Measurements from ENCODE around the gene ASTN2.

ASTN2 gene

DNA sequence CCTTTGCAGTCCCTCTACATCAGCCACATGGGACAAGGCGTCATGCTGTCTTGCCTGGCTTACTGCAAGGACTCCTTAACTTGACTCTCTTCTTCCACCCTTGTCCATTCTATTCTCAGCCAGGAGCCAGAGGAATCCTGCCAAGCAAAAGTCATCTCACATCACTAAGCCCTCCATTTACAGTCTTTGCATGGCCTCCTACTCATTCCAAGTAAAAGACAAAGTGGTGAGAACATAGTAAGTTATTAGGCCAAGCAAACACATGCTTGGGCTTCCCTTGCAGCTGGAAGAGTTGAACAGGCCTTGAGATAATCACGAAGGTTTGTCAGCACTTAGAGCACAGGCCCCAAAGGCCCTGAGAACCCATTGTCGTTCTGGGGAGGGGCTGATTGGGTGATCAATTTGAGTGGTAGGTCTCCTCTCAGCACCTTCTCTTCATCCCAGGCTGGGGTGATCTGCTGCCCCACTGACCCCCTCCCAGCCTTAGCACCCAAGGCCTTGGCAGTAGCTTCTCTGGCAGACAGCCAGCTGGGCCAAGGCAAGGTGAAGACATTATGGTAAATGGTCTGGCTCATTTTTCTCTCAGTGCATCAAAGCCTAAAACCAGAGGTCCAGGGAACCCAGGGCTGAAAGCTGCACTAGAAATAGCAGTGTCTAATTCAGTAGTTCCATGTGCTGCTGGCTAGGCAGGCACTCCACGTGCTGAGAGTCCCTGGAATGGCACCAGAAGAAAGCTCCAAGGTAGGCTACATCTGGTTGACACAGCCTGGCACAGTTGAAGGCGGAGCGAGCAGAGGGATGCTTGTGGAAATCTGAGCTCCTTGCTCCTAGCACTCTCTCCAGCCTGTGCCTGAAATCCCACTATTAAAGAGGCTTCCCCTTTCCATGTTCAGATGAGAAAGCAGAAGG lies 121.4 kb downstream of the ASTN2 start:
- FAIRE-seq, result no peak

DNA sequence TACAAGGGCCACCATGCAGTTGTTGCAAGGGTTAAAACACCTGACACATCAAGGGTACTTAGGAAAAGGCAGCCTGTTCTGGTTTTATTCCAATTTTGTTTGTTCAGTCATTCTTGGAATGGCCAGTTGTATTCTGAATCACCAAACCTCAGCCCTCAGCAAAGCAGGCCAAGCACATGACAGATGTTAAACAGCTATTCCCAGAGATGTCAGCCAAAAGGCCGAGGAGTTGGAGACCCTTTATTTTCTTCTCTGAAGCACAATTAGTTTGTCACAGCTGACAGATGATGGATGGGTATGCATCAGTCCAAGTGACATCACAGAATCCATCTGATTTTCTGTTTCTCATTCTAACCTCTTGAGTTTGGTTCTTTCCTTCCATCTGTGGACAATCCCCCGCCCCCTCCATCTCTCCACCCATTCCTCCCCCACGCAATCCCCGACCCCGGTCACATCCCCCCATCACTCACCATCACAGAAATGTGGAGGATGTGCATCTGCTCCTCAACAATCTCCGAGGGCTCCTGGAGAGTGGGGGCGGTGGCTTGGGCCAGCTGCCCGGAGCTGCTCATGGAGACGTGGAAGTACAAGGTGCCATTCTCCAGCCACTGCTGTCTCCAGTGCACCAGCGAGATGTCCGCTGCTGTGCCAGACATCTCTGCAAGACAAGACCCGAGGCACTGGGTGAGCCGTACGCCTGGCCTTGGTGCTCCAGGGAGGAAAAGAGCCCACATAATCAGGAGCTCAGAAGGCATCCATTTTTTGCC lies 123.8 kb downstream of the ASTN2 start:
- FAIRE-seq, result no peak

DNA sequence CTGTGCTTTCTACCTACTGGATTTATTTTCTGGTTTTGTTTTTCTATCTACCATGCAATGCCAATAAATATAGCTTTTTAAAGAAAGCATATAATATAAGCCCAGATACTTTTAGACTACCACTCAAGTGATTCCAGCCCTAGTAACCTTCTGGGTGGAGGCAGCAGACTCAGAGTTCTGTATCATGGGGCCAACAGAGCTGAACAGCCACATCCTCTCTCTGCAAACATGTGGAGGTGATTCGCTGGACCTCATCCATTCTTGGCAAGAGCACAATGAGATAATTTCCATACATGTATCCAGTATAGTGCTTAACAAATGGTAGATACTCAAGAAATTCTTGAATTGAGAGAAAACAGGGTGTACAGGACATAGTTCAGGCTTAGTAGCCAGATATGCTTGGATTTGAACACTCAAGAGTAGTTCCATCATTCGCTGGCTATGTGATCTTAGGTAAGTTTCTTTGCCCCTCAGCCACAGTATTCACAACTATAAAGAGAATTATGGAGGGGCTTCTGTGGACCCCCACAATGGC lies 124.5 kb downstream of the ASTN2 start:
- no peak for FAIRE-seq

GRCh38 chr9:117286245-117286644 lies 128.6 kb downstream of the ASTN2 start:
- FAIRE-seq, result no peak

GRCh38 chr9:117284414-117284813 lies 130.4 kb downstream of the ASTN2 start:
- no peak for FAIRE-seq

DNA sequence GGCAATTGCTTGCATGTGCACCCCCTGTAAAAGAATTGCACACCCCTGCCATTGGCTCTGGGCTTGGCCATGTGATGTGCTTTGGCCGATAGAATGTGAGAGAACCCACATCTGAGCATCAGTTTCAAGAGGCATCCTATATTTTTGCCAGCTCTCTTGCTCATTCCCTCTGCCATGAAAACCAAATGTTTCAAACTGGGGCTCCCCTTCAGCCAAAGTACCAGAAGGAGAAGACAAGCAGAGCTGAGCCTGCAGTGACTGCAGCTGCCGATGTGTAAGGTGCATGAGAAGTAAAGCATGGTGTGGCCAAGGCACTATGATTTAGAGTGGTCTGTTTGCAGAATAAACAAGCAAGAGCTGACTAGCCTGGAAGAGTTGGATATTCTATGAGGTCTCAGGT lies 132.3 kb downstream of the ASTN2 start:
- FAIRE-seq, result no peak

GRCh38 chr9:117278471-117279035 lies 136.3 kb downstream of the ASTN2 start:
- FAIRE-seq, result no peak

GRCh38 chr9:117278020-117278419 lies 136.8 kb downstream of the ASTN2 start:
- FAIRE-seq, result no peak

GRCh38 chr9:117276444-117276843 lies 138.4 kb downstream of the ASTN2 start:
- FAIRE-seq, result no peak

DNA sequence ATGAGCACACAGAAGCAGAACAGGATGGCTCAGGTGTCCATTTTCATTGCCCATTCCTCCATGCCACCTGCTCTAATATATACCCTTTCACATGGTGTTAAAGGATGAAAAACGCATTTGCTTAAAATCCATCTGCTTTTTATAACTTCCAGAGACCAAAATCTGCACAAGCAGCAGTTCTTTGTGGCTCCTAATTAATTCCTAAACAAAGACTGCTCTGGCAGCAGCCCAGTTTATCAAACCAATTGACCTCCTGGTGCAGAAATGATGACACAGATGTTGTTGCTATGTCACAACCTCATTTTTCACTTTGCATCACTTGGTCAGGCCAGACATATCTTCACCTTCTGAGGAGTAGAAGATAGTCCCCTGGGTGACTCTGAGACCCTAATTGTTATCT lies 141.2 kb downstream of the ASTN2 start:
- FAIRE-seq, result no peak

DNA sequence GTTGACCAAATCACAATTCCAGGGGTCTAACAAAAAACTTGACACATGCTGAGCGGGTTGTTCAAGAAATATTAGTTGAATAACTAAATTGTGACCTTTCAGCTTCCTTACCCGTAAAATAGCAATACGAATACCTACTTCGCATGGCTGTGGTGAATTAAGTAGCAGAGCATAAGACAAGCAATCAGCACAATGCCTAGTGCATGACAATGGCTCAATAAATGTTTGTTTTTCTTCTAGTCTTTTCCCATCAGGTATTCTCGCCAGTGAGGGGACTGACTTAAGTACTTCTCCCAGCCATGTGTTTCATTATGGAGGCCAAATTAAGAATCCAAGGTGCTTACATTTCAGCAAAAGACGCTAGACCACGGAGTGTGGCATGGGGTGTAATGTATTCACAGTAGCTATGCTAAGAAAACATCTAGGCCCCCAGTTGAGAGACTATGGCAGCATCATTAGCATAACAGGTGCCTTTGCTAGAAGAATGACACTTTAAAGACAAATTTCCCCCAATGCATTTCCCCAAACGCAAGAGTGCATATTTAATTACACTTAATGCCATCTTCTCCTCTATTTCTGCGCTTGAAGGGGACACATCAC lies 145.9 kb downstream of the ASTN2 start:
- FAIRE-seq, result no peak

- FAIRE-seq, result no peak
These were observed 147.9 kb downstream of the ASTN2 start for GRCh38 chr9:117266855-117267497.

GRCh38 chr9:117265253-117265652 lies 149.6 kb downstream of the ASTN2 start:
- FAIRE-seq, result no peak

- no peak for FAIRE-seq
These were observed 156.5 kb downstream of the ASTN2 start for GRCh38 chr9:117258184-117258866.

- FAIRE-seq, result no peak
These were observed 161.6 kb downstream of the ASTN2 start for GRCh38 chr9:117253261-117253660.

DNA sequence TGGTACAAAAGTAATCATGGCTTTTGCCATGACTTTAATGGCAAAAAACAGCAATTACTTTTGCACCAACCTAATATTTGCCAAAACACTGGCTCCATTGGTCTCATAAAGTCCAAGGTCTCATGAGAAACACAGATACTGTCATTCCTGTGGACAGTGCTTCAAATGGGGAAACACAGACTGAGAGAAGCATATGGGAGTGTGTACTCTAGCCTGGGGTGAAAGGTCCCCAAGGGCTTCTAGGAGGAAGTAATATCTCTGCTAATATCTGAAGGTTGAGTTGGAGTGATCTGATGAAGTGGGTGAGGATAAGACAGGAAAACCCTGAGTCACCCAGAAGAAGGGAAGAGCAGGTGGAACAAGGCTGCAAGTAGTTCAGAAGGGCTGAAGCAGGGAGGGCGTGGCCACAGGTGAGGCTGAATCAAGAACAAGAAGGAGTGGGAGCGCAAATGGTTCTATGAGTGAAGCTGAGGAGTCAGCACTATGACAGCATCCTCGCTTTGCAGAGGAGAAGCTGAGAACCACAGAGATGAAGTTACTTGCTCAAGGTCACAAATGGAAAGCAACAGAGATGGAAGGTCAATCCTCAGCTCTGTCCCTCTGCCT lies 164.1 kb downstream of the ASTN2 start:
- no peak for FAIRE-seq

DNA sequence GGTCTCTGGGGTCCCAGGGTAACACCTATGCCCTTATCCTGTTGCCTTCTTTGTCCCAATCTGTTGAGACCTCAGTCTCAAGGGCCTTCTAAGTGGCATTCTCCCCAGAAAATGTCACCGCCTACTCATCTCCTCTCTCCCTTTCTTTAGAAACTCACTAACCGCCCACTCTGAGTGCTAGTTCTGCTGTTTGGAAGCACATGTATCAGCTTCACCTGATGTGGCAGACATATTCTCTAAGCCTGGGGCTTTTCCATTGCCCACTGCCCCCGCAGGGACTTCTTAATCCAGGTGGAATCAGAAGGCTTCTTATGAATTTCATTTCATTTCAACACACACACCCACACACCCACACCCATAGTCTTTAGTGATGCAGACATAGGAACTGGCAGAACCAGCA lies 165.1 kb downstream of the ASTN2 start:
- FAIRE-seq, result no peak

- FAIRE-seq, result no peak
These were observed 167.6 kb downstream of the ASTN2 start for GRCh38 chr9:117247266-117247665.

DNA sequence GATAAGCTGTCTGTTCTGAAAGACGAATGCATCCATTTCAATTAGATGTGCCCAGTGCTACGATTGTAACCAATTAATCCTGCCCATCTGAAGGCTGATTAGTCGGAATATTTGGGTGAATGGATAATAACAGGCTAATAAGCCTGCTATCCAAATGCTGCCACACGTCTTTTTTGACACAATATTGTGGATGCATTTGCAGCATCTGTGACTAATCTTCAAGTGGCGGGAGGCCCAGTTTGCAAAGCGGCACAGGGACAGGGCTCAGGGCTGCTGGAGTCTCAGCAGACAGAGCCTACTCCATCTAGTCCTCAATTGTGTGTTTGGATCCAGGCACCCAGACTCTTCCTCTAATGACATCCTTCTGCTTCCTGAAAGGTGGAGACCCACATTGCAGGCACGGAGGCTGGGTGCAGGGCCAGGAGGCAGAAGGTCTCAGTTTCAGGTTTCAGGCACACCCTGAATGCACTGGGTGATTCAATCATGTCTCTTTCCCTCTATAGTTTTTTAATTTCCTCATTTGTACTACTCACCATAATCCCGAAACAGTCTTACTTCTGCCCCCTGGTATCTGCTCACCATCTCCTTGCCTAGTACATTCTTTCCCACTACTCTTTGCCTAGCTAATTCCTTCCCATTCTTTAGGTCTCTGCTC lies 169.6 kb downstream of the ASTN2 start:
- no peak for FAIRE-seq

- FAIRE-seq, result no peak
These were observed 172.8 kb downstream of the ASTN2 start for GRCh38 chr9:117242082-117242481.

- no peak for FAIRE-seq
These were observed 175.4 kb downstream of the ASTN2 start for GRCh38 chr9:117239428-117239827.
